HG02884 (cell line): ENCODE data around the gene ELK4.

Experiments
- ATAC-seq: cut with Tn5 transposase; IDR thresholded peaks from one replicate; pipeline ENCODE4 v1.9.1; 2021; ENCODE audit warnings: mild to moderate bottlenecking, moderate library complexity; ENCODE audit not compliant: unreplicated experiment

ELK4 gene, protein sequence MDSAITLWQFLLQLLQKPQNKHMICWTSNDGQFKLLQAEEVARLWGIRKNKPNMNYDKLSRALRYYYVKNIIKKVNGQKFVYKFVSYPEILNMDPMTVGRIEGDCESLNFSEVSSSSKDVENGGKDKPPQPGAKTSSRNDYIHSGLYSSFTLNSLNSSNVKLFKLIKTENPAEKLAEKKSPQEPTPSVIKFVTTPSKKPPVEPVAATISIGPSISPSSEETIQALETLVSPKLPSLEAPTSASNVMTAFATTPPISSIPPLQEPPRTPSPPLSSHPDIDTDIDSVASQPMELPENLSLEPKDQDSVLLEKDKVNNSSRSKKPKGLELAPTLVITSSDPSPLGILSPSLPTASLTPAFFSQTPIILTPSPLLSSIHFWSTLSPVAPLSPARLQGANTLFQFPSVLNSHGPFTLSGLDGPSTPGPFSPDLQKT

DNA sequence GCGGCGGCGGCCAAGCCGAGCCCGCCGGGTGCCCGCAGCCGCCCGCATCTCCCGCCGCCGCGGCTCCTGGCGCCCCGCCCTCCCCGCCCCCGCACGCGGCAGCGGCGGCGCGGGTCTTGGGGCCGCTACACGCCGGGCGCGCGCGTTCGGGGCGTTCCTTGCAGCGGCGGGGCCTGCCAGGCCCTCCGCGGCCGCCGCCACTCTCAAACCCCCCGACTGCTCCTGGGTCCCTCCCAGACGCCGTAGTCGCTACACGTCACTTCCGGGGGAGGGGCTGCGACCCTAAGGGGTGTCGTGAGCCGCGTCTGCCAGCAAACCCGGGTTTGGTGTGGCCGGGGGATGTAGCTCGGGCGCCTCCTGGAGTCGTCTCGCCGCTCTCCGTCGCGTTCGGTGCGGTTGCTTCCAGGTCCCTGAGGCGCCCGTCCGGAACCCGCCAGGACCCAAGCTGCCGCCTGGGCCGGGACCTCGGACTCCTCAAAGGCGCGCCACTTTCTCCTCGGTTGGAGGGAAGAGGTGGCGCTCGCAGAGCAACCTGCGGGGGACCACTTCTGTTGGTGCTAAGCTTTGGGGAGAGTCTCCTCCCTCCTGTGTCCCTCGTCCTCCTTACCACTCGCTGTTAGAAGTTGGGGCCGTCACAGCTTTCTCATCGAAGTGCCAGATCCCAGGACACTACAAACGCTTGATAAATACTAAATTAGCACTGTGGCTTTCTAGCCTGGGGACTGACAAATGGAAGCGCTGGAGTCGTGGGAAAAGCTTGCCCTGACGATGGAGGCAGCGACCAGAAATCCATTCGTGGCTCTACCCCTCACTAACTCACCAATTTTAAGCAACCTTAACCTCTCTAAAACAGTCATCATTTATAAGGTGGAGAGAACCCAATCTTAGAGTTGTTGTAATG is at the start of gene ELK4:
ELK4 (minus strand) TSS at position 244 of the 901 bp plus-strand sequence. CDS start 8,129 bp downstream, outside the sequence.
- ATAC-seq: peak; percentile 78

DNA sequence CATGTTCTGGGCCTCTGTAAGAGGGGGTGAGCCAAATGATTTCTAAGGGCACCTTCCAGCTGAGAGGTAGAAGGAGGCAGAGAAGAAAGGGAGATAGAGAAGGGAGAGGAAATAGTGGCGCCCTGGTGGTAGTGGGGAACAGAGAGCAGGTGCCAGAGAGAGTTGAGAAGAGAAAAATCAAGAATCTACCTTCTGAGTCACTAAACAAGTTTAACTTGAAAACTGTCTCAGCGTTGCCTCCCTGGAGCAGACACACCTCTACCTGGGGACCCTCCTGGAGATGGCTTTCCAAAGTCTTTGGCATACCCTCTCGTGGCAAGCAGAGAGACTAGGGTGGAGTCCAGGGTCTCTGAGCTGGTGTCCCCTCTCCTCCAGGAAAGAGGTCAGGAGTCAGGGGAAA is 49.6 kb upstream of the ELK4 start:
- ATAC-seq: no peak

DNA sequence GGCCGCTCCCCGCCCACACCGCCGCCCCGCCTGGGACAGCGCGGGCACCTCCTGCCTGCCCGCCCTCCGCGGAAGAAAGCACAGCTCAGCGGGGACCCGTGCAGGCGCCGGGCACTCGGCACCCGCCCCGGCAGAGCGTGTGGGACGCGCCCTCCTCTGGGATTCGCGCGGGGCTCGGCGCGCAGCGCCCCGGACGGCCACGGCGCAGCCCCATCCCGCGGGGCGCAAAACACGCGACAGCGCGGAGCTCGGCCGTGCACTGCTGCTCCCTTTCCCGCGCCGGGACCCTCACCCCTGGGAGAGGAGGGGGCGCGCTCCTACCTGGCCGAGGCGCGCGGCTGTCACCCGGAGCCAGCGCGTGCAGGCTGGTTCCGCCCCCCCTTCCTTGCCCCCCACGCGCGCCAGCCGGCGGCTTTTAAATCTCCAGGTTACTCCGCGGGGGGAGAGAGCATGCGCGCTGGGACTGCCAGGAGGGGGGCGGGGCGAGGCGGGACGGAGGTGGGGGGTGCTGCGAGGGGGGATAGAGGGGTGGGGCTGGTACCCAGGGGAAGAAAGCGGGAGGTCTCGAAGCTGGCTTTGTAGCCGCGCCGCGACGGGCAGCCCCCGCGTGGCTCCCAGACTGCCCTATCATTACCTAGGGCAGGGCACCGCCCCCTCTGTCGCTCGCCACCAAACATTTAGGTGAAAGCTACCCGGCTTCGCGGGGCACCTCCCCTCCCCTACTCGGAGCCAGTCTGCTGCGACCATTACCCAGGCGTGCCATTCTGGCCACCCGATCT is 48.5 kb upstream of the ELK4 start, which contains the start of gene SLC45A3:
SLC45A3 (minus strand) TSS at position 437 of the 779 bp plus-strand sequence. CDS start 15,853 bp downstream, outside the sequence.
- no peak for ATAC-seq

DNA sequence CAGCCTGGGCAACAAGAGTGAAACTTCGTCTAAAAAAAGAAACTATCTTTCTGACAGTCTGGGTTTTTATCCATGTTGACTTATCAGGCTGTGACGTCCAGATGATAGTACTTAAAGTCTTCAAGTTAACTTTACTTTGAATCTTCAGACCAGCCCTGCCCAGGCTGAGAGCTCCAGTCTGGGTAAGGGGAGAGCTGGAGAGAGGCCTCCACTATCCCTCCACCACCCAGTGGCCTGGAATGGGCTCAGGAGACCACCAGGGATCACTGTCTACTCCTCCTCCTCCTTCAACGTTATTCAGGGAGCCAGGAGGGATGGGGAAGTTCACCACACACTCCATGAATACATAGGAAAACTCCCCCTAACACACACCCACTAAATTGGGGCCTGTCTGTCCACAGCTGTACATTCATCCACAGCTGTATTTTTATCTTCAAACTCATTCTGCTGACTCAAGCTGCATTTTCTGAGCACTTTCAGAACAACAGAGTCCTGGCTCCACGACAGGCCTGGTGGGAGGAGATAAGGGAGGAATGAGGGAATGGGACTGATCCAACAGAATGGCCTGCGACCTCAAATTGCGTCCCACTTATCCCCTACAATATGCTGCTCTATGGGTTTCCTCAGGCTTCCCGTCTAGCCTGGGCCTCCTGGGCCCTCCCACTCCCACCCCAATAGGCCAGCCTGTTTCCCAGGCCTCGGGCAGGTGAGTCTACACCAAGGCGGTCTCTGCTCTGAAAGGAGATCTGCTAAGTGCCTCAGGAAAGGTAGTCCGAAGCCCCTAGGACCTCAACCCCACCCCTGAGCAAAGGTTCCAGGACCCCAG is 46.7 kb upstream of the ELK4 start:
- ATAC-seq: no peak

DNA sequence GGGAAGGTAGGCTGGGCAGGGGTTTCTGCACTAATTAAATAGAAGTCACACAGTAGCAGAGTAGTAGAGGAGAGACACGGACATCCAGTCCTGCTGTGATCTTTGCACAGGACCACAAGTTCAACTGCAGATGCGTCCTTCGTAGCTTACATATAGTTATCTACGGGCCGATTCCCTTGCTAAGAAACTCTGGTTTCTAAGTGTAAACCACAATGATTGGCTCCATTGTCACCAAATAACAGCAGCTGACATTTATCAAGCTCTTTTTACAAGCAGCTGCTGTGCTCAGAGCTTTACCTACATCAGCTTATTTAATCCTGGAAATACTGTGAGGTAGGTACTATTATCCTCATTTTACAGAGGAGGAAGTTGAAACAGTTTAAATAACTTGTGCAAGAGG is 45.4 kb upstream of the ELK4 start:
- no peak for ATAC-seq

DNA sequence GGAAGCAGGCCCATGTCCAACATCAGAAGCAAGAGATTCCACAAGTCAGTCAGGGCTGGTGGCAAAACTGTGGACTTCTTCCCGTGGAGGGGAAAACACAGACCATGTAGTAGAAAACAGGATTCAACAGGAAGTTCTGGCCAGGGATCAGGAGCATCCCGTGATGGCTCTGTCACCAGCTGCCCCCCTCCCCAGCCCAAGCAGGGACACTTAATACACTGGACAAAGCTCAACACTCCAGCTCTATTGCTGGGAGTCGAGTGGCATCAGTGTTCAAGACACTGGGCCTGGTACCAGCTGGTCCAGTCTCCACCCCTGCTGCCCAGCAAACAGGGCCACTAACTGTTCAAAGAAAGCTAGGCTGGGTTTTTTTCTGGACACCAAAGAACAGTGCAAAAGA is 44.8 kb upstream of the ELK4 start:
- no peak for ATAC-seq

DNA sequence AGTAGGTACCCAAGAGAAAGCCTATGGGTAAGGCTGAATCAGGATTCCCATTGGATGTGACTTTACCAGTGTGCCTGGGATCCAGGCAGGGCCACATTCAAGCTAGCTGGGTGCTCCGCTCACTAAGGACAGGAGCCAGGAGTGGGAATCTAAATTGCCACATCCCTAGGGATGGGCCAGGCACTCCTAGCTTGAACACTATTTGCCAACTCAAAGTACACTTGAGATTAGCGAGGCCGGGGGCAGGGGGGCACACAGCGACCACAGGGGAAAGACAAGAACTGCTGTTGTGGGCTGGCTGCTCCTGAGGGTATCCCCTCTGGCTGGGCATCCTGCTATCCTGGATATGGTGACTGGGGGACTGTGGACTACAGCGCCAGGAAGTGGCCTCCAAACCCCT is 44.2 kb upstream of the ELK4 start:
- no peak for ATAC-seq

DNA sequence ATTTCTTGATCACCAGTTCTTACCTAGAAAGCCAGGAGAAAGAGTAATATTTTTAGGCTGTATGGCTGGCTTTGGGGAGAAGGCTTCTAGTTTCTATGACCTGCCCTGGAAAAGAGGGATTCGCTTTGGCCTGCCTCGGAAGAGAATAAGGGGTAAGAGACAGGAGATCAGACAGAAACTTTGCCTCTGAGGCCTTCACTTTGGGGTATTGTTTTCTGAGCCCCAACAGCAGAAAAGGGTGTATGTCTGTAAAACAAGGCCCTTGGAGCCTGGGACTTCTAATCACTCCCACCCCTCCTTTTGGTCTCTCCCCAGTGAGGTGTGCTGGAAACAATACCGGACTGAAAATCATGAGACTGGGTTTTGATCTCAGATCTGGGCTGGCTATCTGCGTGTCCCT is 43.4 kb upstream of the ELK4 start:
- ATAC-seq: no peak

DNA sequence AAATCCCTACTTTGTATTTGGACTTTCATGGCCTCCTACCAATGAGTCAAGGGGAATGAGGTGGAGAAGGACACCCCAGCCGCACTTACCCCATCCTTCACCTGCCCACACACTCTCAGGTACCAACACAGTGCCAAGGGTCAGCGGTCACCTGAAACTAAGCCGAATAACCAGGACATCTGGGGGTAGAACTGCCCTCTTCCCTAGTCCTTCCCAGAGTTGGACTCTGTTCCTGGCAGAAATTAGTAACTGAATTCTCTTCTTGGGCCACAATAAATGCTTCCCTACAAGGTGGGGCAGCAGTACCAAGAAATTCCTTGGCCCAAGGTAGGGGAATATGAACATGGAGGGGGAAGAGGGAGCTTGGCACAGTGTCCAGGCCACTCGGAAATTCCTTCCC is 41.2 kb upstream of the ELK4 start:
- no peak for ATAC-seq

DNA sequence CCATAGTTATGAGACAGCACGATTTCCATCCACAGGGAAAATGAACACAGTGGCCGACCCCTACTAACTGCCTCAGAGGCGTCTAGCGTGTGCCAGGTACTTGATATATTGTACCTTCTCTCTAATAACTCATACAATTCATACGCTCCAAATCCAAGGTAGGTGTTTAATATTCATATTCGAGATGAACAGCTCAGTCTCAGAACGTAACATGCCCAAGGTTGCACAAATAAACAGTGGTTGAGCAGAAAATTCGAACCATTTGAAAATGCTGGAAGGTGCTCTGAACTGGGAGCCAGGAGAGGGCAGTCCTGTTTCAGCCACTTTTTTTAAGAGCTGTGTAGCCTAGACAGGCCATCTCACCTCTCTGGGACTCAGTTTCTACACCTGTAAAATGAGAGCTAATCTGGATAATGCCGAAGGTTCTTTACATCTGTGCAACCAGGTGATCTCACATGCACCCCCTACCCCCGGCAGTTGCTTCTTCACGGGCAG is 40.6 kb upstream of the ELK4 start:
- no peak for ATAC-seq

DNA sequence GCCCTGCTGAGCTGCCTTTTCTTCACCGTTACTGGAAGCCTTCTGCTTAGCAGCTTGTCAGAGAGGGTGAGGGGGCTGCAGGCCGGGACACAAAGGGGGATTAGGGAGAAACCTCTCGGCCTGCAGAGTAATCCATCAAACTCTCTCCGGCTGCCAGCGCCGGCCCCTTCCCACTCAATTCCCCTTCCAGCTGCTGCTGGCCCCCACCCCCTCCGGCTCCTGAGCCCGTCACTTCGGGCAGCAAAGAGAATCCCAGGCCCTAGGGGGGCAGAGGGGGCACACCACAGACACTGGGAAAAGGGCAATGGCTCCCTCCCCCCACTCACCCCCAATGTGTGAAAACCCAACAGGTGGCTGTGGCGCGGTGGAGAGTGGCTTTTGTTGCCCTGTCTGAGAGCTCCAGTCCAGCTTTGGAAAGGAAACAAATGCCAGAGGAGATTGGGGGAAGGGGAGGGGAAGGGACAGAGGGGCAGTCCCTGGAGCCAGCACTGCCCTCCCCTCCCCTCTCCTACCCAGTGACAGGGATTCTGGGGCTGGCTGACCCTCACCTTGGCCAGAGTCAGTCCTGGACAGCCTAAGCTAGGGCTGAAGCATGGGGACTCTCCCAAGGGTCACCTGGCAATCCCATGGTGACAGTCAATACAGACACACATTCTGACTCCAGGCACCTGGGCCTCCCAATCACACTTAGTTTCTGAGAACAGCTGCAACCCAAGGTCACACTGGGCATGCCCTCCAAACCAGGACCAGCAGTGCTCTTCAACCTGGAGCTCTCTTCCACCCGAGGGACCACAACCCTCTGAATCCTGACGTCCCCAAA is 39.0 kb upstream of the ELK4 start:
- no peak for ATAC-seq

DNA sequence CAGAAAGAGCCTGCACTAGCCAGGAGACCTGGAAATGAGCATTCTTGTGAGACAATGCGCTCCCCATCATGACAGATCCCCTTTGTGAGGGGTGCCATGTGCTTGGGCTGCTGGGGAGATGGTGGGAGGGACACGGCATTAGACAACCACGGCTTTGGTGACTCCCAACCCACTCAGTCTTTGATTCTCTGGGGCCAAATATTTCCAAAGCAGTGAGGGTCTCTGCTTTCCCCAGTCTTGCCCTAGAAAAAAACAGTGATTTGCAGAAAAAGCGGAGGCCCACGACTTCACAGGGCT is 38.3 kb upstream of the ELK4 start:
- no peak for ATAC-seq

DNA sequence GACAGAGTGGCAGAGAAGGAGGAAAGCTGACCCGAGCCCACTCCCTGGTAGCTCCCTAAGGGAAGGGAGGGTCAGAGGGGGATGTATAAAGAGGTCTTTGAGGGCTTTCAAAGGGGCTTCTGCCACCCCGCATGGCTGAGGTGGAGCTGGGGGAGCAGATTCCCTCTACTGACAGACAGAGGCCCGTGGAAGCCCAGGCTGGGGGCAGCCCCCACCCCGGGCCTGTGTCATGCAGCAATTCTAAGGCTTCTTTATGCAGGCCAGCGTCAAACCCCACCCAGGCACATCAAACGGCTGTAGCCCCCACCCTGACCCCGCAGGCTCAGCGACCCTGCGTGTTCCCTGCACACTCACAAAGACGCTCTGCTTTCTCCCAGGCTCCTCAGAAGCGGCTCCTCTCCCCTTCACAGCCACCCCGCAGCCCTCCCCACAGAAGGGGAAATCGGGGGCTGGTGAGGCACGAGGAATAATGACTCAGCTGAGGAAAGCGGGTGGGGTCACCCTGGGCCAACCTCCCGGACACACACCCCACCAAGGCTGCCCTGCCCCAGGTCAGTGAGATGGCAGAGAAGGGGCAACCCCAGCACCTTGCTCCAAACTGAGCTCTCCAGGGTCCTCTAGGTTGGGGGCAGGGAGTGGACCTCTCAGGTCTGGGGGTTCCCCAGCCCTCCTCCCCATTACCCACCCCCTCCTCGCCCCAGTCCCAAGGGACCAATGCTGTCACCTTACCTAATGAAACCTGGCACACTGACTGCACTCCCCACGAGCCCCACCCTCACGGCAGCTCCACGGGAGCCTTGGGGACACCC is 37.7 kb upstream of the ELK4 start:
- ATAC-seq: no peak

DNA sequence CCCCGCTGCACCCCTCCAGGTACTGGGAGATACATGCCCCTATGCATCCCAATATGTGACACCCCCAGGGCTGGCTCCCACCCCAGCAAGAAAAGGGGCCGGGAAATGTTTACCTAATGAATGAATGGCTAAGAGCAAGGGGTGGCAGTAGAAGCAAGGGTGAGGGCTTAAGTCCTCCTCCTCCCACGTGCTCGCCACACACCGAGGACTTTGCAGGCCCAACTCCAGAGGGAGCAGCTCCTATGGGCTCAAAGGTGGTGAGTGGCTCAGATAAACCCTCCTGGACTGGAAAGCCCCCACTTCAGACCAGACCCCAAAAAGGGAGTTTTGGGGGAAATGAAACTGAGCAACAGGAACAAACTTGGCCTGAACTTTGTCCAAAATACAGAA is 37.1 kb upstream of the ELK4 start:
- ATAC-seq: no peak

DNA sequence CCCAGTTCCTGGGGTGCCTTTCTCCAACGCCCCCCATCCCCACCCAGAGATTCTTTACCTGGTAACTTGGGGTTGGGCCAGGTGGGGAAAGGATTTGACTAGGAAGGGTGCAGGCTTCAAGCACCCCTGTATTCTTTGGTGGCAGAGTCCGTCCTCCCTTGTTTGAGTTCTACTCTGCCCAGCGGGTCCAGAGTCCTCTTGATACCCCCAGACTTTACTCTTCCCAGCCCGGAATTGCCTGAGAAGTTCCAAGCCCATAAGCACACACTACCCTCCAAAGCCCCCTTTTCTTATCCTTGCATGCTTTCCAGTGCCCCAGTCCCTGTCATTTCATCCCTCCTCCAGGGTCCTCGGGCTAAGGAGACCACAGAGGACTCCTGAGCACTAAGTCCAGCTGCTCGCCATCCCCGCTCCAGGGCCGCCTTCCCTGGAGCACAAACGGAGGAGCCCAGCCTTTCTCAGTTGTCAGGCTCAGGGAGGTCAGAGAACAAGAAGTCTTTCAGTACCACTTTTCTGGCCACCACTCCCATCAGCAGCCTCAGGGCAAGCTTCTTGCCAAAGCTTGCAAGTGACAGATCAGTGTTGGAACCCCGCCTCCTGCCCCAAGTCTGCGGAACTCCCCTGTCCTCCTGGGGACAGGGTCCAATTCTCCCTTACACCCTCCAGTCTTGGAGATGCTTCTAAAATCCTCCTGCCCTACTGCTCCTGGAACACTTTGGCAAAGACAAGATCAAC is 36.3 kb upstream of the ELK4 start:
- ATAC-seq: no peak

DNA sequence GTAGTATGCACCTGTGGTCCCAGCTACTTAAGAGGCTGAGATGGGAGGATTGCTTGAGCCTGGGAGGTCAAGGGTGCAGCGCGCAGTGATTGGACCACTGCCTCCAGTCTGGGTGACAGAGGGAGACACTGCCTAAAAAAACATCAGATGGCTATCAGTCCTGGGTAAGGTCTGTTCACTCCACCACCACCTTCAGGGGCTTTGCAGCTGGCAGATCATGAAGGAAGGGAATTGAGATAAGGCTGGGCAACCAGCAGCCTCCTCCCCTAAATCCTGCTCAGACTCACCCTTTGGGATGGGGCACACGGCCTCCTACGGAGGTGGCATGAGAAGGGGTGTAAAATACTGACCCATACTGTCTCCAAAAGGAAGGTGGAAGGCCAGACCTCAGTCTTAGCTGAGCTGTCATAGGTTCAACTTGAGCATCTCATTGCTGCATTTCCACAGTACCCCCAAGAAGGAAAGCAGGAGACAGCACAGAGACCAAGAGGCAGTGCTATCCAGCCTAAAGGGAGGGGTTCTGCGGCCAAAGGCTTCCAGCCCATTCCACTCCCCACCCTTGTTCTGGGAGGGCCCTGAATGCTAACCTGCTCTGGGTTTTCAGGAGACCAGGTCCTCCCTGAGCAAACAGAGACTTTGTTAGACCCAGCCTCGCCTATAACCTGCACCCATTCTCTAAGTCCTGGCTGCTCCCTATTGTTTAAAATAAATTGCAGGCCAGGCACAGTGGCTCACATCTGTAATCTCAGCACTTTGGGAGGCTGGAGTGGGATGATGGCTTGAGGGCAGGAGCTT is 34.8 kb upstream of the ELK4 start:
- ATAC-seq: no peak
